ENCODE results near the gene HOXB8.

The HOXB8 gene

DNA sequence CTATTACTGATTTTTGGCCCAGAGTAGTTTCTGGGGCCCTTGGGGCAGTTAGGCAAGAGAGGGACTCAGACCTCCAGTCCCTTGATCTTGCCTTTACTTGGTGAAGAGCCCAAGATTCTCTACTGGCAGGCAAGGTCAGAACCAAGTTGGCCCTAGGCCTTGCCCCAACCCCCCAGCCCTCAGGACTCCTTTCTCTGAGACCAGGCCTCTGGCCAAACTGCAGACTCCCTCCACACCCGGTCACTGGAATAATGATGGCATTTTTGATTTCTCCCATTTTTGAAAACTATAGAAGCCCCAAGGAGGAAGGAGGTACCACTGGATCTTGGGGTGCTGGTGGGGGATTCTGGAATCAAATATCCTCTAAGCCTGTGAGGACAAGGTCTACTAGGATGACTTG lies 29.1 kb upstream of the HOXB8 start:
- no peak for FAIRE-seq
- TF ChIP-seq POLR2A (IDR thresholded peaks at IDR 0.05; ENCODE audit: low read depth, low read length) (no peak), POLR2AphosphoS5 (IDR thresholded peaks at IDR 0.05; ENCODE audit: low read depth, low read length) (no peak), TAF1 (IDR thresholded peaks at IDR 0.05; ENCODE audit: borderline replicate concordance, low read depth, low read length) (no peak)
- DNase-seq (ENCODE audit: insufficient read length), result no peak

DNA sequence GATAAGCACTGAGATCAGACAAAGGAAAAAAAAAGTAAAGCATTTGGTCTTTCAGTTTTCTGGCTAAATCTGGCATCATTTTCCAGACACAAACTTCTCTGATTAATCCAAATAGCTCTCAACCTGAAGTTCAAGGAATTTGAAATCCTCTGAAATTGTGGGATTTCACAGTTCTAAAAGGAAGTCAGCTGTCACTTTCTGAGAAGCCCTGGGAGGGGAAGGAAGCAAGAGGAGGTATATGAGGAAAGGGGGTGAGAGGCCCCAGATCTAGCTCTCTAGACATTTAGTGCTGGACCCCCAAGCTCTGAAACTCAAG lies 28.6 kb upstream of the HOXB8 start:
- no peak for FAIRE-seq

DNA sequence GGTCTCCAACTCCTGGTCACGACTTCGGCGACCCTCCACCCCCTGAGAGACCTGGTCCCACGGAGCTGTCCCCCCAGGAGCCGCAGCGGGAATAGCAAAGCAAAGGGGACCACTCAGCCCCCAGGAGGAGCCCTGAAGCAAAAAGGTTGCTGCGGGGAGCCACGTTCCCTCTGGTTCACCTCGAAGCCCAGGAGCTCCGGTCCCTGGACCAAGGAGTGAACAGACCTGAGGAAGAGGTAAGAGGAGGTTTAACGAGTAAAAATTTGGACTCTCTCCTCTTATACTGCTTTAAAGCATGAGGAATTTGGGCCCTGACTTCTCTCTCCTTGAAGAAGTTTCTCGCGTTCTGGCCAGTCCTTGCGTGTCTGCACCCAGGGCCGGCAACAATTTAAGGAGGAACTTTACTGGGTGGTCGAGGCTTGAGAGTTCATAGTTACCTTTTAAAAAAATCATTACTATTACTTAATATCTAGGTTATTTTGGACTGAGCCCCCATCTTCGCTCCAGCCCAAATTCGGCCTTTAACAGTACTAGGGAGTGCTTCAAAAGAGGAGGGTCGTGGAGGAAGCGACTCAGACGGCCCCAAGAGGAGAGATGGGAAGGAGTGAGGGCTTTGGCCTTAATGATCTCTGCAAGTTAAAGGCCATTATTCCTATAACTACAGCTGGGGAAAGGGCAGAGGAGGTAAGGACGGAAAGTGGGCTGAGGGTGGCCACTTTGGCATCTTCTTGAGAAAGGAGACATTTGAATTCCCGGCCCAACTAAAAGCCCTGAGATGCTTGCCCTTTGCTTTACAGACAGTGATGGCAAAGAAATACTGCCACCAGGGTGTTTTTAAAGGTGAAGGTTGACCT lies 28.0 kb upstream of the HOXB8 start:
- TF ChIP-seq POLR2AphosphoS5 (IDR thresholded peaks at IDR 0.05; ENCODE audit: low read depth, low read length) (no peak), POLR2A (IDR thresholded peaks at IDR 0.05; ENCODE audit: low read depth, low read length) (no peak), TAF1 (IDR thresholded peaks at IDR 0.05; ENCODE audit: borderline replicate concordance, low read depth, low read length) (no peak)
- DNase-seq (ENCODE audit: insufficient read length) (no peak), FAIRE-seq (no peak)

More for the DNA sequence above, 28.6 kb upstream of the HOXB8 start:
- TF ChIP-seq POLR2AphosphoS5 (IDR thresholded peaks at IDR 0.05; ENCODE audit: low read depth, low read length), result no peak
- TF ChIP-seq TAF1 (IDR thresholded peaks at IDR 0.05; ENCODE audit: borderline replicate concordance, low read depth, low read length), result no peak
- TF ChIP-seq POLR2A (IDR thresholded peaks at IDR 0.05; ENCODE audit: low read depth, low read length), result no peak
- no peak for DNase-seq (ENCODE audit: insufficient read length)

GRCh38 chr17:48642059-48642842 lies 27.2 kb upstream of the HOXB8 start:
- no peak for TF ChIP-seq TAF1 (IDR thresholded peaks at IDR 0.05; ENCODE audit: borderline replicate concordance, low read depth, low read length)
- no peak for TF ChIP-seq POLR2A (IDR thresholded peaks at IDR 0.05; ENCODE audit: low read depth, low read length)
- TF ChIP-seq POLR2AphosphoS5 (IDR thresholded peaks at IDR 0.05; ENCODE audit: low read depth, low read length), result no peak
- FAIRE-seq (no peak), DNase-seq (ENCODE audit: insufficient read length) (no peak)

GRCh38 chr17:48641541-48642058 lies 26.5 kb upstream of the HOXB8 start:
- TF ChIP-seq POLR2AphosphoS5 (IDR thresholded peaks at IDR 0.05; ENCODE audit: low read depth, low read length) (no peak), TAF1 (IDR thresholded peaks at IDR 0.05; ENCODE audit: borderline replicate concordance, low read depth, low read length) (no peak), POLR2A (IDR thresholded peaks at IDR 0.05; ENCODE audit: low read depth, low read length) (no peak)
- FAIRE-seq, result no peak
- no peak for DNase-seq (ENCODE audit: insufficient read length)

- FAIRE-seq (no peak), DNase-seq (ENCODE audit: insufficient read length) (no peak)
- TF ChIP-seq POLR2A (IDR thresholded peaks at IDR 0.05; ENCODE audit: low read depth, low read length) (no peak), POLR2AphosphoS5 (IDR thresholded peaks at IDR 0.05; ENCODE audit: low read depth, low read length) (no peak), TAF1 (IDR thresholded peaks at IDR 0.05; ENCODE audit: borderline replicate concordance, low read depth, low read length) (no peak)
Observed at GRCh38 chr17:48640858-48641180, 25.7 kb upstream of the HOXB8 start.

- TF ChIP-seq POLR2A (IDR thresholded peaks at IDR 0.05; ENCODE audit: low read depth, low read length) (no peak), POLR2AphosphoS5 (IDR thresholded peaks at IDR 0.05; ENCODE audit: low read depth, low read length) (no peak), TAF1 (IDR thresholded peaks at IDR 0.05; ENCODE audit: borderline replicate concordance, low read depth, low read length) (no peak)
- DNase-seq (ENCODE audit: insufficient read length) (no peak), FAIRE-seq (no peak)
Observed at GRCh38 chr17:48639982-48640857, 25.1 kb upstream of the HOXB8 start.

DNA sequence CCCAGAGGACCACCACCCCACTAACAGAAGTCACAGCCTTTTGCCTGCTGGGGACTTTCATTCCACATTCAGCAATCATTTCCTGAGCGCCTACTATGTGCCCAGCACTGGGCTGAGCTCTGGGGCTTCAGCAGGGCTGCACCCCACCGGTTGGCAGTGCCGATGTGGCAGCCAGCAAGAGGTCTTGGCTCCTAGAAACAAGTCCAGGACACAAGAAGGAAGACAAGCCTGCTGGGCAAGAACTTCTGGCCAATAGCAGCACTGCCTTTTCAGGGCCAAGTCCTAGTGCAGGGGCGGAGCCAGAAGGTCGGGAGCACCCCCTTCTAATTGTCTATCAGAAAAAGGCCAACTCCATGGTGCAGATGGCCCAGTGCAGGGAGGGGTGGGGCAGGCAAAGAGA lies 24.0 kb upstream of the HOXB8 start:
- no peak for FAIRE-seq
- no peak for DNase-seq (ENCODE audit: insufficient read length)
- TF ChIP-seq TAF1 (IDR thresholded peaks at IDR 0.05; ENCODE audit: borderline replicate concordance, low read depth, low read length), result no peak
- no peak for TF ChIP-seq POLR2AphosphoS5 (IDR thresholded peaks at IDR 0.05; ENCODE audit: low read depth, low read length)
- no peak for TF ChIP-seq POLR2A (IDR thresholded peaks at IDR 0.05; ENCODE audit: low read depth, low read length)

DNA sequence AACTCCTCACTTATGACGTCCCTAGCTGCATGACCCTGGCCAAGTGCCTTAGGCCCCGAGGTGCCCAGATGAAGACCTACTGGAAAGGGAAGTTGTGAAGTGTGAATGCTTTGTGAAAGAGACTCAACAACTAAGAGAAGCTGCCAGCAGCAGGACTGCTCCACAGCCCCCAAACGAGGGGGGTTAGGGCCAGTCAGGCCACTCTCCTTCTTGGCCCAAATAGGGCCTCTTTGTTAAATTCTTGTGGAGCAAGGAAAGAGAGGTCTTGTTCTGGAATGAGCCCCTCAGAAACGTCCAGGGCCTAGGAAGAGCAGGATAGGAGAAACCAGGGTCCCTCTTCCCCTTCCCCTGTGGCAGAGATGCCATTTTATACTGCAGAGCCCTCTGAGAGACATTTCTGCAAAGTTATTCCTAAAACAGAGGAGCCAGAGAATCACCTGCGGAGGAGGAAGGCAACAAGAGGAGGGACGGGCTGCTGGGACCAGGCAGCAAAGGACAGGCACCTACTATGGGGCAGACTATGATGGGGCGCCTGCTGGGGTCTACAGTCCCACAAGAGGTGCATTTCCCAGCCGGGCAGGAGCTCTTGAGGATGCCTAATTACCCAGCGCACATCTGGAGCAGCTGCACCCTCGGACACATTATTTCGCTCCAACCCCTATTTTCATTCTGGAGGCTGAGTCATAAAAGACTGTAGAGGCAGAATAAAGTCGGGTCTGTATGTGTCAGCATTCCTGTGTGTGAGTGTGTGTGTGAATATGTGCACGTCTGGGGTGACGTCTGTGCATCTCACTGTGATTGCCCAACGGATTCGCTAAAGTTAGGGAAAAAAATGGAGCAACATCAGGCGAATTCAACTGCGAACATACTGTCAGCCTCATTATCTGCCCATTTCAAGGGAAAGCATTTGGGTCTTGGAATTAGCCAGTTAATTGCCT lies 22.5 kb upstream of the HOXB8 start:
- DNase-seq (ENCODE audit: insufficient read length) (no peak), FAIRE-seq (no peak)
- TF ChIP-seq POLR2AphosphoS5 (IDR thresholded peaks at IDR 0.05; ENCODE audit: low read depth, low read length) (no peak), POLR2A (IDR thresholded peaks at IDR 0.05; ENCODE audit: low read depth, low read length) (no peak), TAF1 (IDR thresholded peaks at IDR 0.05; ENCODE audit: borderline replicate concordance, low read depth, low read length) (no peak)

Data from GM12892 (cell line).